ENCODE results near the gene PRMT3.

The PRMT3 gene

GRCh38 chr11:20387261-20388095, at the start of gene PRMT3:
Gene PRMT3 (plus strand): TSS chr11:20387716. CDS start chr11:20387747, 31 bp downstream.
- peak; percentile 98 for DNase-seq

- DNase-seq = no peak
Observed at GRCh38 chr11:20342347-20343141, 45.0 kb upstream of the PRMT3 start.

- DNase-seq = no peak
Observed at GRCh38 chr11:20351136-20351535, 36.4 kb upstream of the PRMT3 start.

GRCh38 chr11:20351751-20352262, 35.7 kb upstream of the PRMT3 start:
- no peak for DNase-seq

- DNase-seq = peak; percentile 47
Observed at GRCh38 chr11:20353829-20354434, 33.6 kb upstream of the PRMT3 start.

- peak; percentile 51 for DNase-seq
Observed at GRCh38 chr11:20355221-20356219, 32.0 kb upstream of the PRMT3 start.

GRCh38 chr11:20357150-20357549, 30.4 kb upstream of the PRMT3 start:
- no peak for DNase-seq

- DNase-seq = peak; percentile 54
Observed at GRCh38 chr11:20360650-20361049, 26.9 kb upstream of the PRMT3 start.

- DNase-seq = no peak
Observed at GRCh38 chr11:20362481-20362880, 25.0 kb upstream of the PRMT3 start.

GRCh38 chr11:20363149-20363499, 24.4 kb upstream of the PRMT3 start:
- no peak for DNase-seq

- peak; percentile 85 for DNase-seq
Observed at GRCh38 chr11:20363500-20364340, 23.8 kb upstream of the PRMT3 start, which contains the start of gene HTATIP2. Gene HTATIP2 (plus strand): TSS chr11:20363714. CDS start chr11:20364238, 524 bp downstream.

GRCh38 chr11:20364341-20364792, 23.1 kb upstream of the PRMT3 start:
- DNase-seq = peak; percentile 7

GRCh38 chr11:20365465-20365864, 22.1 kb upstream of the PRMT3 start:
- DNase-seq = peak; percentile 9

- peak; percentile 82 for DNase-seq
Observed at GRCh38 chr11:20367313-20367948, 20.1 kb upstream of the PRMT3 start.

GRCh38 chr11:20368438-20368837, 19.1 kb upstream of the PRMT3 start:
- peak; percentile 8 for DNase-seq

GRCh38 chr11:20369826-20370225, 17.7 kb upstream of the PRMT3 start:
- no peak for DNase-seq

- DNase-seq = no peak
Observed at GRCh38 chr11:20372081-20372626, 15.4 kb upstream of the PRMT3 start.

GRCh38 chr11:20373147-20373546, 14.4 kb upstream of the PRMT3 start:
- DNase-seq = no peak

- no peak for DNase-seq
Observed at GRCh38 chr11:20373568-20374209, 13.8 kb upstream of the PRMT3 start.
